ENCODE measurements around the gene SEC24D.

DNA sequence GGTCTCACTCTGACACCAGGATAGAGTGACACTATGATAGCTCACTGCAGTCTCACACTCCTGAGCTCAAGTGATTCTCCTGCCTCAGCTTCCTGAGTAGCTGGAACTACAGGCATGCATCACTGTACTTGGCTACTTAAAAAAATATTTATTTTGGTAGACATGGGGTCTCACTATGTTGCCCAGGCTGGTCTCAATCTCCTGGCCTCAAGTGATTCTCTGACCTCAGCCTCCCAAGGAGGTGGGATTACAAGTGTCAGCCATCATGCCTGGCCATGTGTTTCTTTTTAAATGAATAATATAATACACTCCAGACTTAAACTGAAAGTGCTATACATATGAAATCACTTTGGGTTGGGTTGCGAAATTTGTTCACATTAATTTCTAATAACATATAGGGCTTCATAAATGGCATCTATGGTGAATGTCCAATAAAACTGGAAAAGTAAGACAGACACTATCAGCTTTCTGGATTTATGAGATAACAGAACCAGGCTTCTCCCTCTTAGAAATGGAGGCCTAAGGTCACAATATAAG, 48.0 kb downstream of the SEC24D start:
- TF ChIP-seq, protein P1, sequence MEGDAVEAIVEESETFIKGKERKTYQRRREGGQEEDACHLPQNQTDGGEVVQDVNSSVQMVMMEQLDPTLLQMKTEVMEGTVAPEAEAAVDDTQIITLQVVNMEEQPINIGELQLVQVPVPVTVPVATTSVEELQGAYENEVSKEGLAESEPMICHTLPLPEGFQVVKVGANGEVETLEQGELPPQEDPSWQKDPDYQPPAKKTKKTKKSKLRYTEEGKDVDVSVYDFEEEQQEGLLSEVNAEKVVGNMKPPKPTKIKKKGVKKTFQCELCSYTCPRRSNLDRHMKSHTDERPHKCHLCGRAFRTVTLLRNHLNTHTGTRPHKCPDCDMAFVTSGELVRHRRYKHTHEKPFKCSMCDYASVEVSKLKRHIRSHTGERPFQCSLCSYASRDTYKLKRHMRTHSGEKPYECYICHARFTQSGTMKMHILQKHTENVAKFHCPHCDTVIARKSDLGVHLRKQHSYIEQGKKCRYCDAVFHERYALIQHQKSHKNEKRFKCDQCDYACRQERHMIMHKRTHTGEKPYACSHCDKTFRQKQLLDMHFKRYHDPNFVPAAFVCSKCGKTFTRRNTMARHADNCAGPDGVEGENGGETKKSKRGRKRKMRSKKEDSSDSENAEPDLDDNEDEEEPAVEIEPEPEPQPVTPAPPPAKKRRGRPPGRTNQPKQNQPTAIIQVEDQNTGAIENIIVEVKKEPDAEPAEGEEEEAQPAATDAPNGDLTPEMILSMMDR (IDR thresholded peaks at IDR 0.05; ENCODE audit: low read length): no peak
- TF ChIP-seq EZH2 (IDR thresholded peaks at IDR 0.05; ENCODE audit: borderline replicate concordance, low read length): no peak
